ENCODE measurements around the gene PREX1.

GRCh38 chr20:48695255-48695654 lies 132.5 kb downstream of the PREX1 start:
- no peak for TF ChIP-seq CTCF (IDR thresholded peaks at IDR 0.05)
- TF ChIP-seq POLR2A (IDR thresholded peaks at IDR 0.05) = no peak
